Fibroblast of mammary gland (primary cell): Measurements from ENCODE around the gene SPAG7.
"Not testable (repeated sequence)": the region's sequence is repeated elsewhere in the genome, so short reads cannot be mapped to it uniquely, and the experiment has no call there.

Experiments used
- DNase-seq: peaks from one replicate; pipeline ENCODE4 v3.0.0-alpha.2; 2010; ENCODE audit warnings: low read depth
- H3K4me3 ChIP-seq: 2 replicates; pipeline ENCODE4 v1.5.1; 2011; ENCODE audit warnings: low read depth, mild to moderate bottlenecking, low read length, moderate library complexity; ENCODE audit not compliant: control insufficient read depth
- TF ChIP-seq, protein P1 (sequence below): conservative IDR thresholded peaks from 2 replicates; pipeline ENCODE4 v1.5.1; 2011; ENCODE audit warnings: low read depth, low read length, inconsistent platforms; ENCODE audit not compliant: control insufficient read depth, insufficient read depth

Gene SPAG7

DNA sequence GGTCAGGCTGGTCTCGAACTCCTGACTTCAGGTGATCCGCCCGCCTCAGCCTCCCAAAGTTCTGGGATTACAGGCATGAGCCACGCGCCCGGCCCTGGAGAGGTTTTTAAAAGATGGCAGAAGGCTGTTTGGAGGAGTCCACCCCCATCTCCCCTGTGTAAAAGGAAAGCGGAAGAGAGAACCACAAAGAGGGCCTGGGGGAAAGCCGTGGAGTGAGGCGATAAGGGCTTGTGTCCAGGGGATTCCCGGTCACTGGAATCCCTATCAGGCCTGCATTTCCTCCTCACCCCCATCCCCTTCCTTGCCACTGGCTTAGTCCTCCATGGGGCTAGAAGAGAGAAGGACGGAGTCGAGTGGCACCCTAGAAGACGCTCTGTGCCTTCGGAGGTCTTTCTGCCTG is 35.7 kb downstream of the SPAG7 start, which contains the start of gene GP1BA:
TSS of gene GP1BA (plus strand) at position 315 of the 400 bp plus-strand sequence. CDS start 328 bp downstream, outside the sequence.
- no peak within 1 kb of the TSS for H3K4me3 ChIP-seq
- no peak for DNase-seq
- TF ChIP-seq, protein P1, sequence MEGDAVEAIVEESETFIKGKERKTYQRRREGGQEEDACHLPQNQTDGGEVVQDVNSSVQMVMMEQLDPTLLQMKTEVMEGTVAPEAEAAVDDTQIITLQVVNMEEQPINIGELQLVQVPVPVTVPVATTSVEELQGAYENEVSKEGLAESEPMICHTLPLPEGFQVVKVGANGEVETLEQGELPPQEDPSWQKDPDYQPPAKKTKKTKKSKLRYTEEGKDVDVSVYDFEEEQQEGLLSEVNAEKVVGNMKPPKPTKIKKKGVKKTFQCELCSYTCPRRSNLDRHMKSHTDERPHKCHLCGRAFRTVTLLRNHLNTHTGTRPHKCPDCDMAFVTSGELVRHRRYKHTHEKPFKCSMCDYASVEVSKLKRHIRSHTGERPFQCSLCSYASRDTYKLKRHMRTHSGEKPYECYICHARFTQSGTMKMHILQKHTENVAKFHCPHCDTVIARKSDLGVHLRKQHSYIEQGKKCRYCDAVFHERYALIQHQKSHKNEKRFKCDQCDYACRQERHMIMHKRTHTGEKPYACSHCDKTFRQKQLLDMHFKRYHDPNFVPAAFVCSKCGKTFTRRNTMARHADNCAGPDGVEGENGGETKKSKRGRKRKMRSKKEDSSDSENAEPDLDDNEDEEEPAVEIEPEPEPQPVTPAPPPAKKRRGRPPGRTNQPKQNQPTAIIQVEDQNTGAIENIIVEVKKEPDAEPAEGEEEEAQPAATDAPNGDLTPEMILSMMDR = no peak

DNA sequence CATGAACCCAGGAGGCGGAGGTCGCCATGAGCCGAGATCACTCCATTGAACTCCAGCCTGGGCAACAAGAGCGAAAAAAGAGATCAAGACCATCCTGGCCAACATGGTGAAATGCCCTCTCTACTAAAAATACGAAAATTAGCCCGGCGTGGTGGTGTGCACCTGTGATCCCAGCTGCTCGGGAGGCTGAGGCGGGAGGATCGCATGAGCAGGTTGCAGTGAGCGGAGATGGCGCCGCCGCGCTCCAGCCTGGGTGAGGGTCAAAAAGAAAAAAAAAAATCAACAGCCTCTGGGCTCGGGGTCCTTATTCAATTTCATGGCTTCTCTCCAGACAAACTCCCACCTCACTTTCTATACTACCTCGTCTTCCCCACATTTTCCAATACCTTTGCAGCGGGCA is 38.7 kb downstream of the SPAG7 start:
- TF ChIP-seq, protein P1 = no peak
- no peak for DNase-seq

DNA sequence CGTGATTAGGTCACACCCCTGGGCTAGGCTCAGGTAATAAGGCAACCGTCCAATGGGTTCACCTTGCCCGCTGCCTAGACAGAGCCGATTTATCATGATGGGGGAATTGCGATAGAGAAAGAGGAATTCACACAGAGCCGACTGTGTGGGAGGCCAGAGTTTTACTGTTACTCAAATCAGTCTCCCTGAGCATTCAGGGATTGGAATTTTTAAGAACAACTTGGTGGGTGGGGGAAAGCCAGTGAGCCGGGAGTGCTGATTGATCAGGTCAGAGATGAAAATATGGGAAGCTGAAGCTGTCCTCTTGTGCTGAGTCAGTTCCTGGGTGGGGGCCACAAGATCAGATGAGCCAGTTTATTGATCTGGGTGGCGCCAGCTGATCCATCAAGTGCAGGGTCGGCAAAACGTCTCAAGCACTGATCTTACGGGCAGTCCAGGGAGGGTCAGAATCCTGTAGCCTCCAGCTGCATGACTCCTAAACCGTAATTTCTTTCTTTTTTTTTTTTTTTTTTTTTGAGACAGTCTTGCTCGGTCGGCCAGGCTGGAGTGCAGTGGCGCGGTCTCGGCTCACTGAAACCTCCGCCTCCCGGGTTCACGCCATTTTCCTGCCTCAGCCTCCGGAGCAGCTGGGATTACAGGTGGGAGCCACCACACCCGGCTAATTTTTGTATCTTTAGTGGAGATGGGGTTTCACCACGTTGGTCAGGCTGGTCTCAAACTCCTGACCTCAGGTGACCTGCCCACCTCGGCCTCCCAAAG is 40.9 kb downstream of the SPAG7 start:
- H3K4me3 ChIP-seq, DNase-seq: not testable (repeated sequence)

More for the DNA sequence above, 38.7 kb downstream of the SPAG7 start:
- H3K4me3 ChIP-seq = no peak overlapping the region

DNA sequence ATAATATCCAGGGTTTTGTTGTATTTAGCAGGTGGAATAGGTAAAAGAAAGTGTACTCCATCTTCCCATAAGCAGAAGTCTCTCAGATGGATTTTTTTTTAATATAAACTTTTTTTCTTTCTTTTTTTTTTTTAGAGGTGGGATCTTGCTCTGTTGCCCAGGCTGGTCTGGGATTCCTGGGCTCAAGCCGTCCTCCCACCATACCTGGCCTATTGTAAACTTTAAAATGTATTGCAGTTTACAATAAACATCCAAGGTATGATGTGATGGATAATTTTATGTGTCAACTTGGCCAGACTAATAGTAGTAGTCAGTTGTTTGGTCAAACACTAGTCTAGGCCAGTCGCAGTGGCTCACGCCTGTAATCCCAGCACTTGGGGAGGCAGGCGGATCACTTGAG is 46.3 kb downstream of the SPAG7 start:
- no peak for DNase-seq
- TF ChIP-seq, protein P1 = no peak
- H3K4me3 ChIP-seq = no peak overlapping the region

DNA sequence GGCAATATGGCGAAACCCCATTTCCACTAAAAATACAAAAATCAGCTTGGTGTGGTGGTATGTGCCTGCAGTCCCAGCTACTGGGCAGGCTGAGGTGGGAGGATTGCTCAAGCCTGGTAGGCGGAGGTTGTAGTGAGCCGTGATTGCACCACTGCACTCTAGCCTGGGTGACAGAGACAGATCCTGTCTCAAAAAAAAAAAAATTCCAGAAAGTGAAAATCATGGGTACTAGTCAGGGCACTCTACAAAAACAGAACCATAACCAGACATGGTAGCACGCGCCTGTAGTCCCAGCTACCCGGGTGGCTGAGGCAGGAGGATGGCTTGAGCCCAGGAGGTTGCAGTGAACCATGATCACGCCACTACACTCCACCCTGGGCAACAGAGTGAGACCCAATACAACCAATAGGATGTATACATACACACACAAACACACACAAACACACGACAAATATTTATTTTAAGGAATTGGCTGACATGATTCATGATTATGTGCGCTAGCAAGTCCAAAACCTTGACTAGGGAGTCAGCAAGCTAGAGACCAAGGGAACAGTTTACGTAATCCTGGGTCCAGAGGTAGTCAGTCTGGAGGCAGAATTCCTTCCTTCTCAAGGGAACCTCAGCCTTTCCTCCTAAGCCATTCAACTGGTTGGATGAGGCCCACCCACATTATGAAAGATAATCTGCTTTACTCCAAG is 47.1 kb downstream of the SPAG7 start:
- H3K4me3 ChIP-seq = no peak overlapping the region
- TF ChIP-seq, protein P1 = no peak
- peak; percentile 58 for DNase-seq

DNA sequence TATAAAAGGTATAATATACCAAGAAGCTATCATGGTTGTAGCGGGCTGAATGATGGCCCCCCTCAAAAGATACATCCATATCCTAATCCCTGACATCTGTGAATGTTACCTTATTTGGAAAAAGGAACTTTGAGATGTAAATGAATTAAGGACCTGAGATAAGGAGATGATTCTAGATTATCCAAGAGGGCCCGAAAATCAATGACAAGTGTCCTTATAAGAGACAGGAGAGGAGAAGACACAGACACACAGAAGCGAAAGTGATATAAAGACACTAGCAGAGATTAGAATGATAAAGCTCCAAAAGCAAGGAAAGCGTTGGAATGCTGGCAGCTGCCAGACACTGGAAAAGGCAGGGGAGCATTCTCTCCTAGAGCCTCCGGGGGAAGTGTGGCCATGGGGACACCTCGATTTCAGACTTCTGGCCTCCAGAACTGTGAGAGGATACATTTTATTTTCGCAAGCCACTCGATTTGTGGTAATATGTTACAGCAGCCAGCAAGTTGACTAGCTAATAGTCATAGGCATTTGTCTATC is 48.0 kb downstream of the SPAG7 start:
- no peak overlapping the region for H3K4me3 ChIP-seq
- TF ChIP-seq, protein P1 = no peak
- no peak for DNase-seq

DNA sequence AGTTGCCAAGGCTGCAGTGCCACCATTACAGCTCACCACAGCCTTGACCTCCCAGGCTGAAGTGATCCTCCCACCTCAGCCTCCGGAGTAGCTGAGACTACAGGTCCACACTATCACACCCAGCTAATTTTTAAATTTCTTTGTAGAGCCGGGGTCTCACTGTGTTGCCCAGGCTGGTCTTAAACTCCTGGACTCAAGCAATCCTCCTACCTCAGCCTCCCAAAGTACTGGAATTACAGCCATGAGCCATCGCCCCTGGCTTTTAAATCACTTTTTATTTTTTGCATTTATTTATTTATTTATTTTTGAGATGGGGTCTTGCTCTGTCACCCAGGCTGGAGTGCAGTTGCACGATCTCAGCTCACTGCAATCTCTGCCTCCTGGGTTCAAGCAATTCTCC is 53.1 kb downstream of the SPAG7 start:
- not testable (repeated sequence) for H3K4me3 ChIP-seq, DNase-seq
